Stimulated activated CD4-positive, alpha-beta T cell treated with anti-CD3 and anti-CD28 coated beads, Interleukin-2, amount 100 ng/mL, for 24 hours (primary cell): ENCODE data around the gene ZC3H12A.
A peak's percentile ranks its signal among the peaks of the same experiment; 100 is the strongest.

Source experiments
- DNase-seq, 2 donors: peaks; one replicate each; pipeline ENCODE4 v3.0.0-alpha.2; 2020

ZC3H12A gene

DNA sequence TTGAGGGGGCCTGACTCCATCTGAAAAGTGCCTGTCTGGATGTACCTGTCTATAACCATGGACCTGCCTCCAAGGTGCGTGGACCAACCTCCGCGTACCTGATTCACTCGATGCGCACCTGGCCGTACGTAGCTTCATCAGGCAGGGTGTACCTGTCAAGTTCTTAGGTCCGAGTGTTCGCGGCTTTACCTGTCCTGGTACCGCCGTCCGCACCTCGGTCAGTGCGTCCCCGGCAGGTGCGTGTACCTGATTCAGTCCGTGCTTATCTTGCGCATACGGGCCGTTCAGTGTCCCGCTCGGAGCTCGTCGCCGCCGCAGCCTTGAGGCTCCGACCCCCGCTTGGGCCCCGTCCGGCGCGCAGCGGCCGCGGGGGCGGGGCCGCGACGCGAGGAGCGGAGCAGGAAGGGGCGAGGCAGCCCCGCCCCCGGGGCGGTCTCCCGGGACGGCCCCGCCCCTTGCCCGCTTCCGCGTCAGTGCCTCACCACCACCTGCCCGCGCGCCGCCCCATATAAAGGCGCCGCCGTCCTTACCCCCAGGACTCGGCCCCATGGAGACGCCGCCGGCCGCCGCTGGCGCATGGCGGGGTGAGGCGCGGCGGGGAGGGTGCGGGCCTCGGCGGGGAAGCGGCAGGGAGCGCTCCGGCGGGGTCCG is at the start of gene ZC3H12A:
Gene ZC3H12A, plus strand, starts transcription at position 535 of the 651 bp plus-strand sequence. CDS start 917 bp downstream, outside the sequence.
- peak; percentile 93 to 94 for DNase-seq

GRCh38 chr1:37425221-37425620 is 49.2 kb upstream of the ZC3H12A start:
- no peak for DNase-seq

DNA sequence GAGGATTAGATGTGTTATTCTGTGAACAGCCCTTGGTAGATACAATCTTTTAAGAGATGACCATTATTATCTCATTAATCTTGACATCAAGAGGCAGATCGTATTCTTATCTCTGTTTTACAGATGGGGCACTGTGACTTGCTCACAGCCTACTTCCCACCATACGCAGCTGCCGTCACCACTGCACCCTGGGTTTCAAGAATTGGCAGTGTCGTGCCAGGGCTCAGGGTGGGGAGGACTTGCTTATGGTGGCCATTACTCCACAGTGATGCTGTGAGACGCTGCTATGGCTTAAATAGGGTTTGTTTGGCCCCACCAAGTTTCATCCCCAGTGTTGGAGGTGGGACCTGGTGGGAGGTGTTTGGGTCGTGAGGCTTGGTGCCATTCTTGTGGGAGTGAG is 45.4 kb upstream of the ZC3H12A start:
- DNase-seq, result no peak

DNA sequence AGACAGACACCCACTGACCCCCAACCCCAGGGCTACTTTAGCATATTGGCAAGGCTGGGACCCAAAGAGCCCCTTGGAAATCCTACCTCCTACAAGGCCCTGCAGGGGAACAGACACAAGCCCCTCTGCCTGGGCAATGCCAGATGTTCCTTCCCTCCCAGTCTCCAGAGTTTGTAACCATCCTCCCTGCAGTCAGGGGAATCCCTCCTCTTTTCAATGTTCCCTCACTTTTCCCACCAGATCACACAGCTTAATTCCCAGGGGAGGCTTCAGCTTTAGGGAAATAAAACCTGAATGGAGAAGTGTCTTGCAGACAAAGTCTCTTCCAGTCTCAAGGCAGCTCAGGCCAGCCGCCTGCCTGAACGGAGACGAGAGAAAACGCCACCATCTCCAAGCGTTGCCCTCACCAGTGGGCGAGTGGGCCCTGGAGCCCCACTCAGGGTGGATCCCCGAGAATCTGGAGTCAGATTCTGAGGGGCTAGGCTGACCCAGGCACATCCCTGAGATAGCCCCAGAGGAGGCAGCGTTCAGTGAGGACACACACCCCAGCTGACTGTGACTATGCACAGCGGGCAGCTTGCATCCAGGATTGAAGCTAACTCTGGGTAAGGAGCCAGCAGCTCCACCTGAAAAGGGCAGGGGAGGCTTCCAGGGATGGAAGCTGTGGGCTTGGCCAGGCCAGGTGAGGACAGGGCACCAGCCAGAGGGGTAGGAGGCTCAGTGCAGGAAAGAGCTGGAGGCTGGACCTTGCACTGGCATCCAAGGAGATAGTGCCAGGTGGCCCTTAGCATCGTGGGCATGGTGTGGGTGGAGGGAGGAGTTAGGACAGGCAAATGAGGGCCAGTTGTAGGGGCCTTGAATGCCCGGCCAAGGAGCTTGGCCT is 44.0 kb upstream of the ZC3H12A start:
- no peak for DNase-seq

- DNase-seq, result no peak
These were observed 41.7 kb upstream of the ZC3H12A start for GRCh38 chr1:37432716-37433115.

DNA sequence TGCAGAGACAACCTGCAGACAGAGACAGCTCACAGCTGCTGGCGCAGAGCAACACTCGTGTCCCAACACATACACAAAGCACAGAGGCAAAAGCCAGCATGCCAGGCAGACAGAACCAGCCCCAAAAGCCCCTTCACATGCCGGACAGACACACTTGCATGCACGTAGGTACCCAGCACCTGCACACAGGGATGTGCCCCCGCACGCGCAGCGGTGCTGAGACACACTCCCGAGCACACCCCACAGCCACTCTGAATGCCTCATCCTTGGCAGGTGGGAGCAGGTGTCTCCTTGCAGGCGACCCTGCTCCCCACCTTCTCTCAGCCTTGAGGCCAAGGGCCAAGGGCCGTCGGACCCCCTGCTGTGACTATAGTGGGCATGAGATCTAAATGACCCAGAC is 41.2 kb upstream of the ZC3H12A start:
- DNase-seq, result no peak

DNA sequence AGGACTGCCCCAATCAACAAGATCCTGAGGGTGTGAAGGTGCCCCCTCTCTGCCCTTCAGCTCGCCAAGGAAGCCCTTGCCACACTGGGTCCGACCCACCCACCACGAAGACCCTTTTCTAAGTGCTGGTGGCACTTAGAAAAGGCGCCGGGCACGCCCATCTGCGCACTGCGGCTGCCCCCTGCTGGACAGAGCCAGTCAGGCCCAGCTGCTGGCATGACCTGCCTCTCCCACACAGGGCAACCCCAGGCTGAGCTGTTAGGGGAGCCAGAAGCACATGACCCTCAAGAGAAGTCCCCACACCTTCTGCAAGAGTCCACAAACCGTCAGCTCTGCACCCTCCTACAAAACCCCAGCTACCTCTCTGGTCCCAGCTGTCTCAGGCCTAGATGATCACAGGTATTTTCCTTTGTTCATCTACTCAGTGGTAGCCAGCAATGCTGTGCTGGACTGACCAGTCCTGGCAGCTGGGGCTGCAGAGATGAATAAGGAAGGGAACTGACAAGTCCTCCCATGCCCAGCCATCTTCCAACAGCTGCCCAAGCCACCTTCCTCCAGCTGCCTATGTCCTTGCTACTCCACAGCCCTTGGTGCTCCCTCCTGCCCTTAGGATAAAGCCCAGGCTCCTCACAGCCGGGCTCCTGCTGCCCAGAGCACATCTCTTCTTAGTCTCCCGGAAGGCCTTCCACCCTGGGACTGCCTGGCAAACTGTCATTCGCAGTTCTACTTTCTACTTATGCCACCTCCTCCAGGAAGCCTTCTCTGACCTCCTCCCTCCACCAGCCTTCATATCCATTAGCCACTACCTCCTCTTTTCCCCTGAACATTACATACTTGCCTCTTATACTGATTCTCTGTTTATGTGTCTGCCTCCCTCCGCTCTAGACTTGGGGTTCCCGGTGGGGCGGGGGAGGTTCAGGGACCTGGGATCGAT is 39.8 kb upstream of the ZC3H12A start:
- DNase-seq, result peak; percentile 80 to 83

- DNase-seq, result no peak
These were observed 37.3 kb upstream of the ZC3H12A start for GRCh38 chr1:37437087-37437486.

- DNase-seq, result no peak
These were observed 36.1 kb upstream of the ZC3H12A start for GRCh38 chr1:37438037-37438868.

GRCh38 chr1:37438869-37439343 is 35.5 kb upstream of the ZC3H12A start:
- DNase-seq, result no peak

DNA sequence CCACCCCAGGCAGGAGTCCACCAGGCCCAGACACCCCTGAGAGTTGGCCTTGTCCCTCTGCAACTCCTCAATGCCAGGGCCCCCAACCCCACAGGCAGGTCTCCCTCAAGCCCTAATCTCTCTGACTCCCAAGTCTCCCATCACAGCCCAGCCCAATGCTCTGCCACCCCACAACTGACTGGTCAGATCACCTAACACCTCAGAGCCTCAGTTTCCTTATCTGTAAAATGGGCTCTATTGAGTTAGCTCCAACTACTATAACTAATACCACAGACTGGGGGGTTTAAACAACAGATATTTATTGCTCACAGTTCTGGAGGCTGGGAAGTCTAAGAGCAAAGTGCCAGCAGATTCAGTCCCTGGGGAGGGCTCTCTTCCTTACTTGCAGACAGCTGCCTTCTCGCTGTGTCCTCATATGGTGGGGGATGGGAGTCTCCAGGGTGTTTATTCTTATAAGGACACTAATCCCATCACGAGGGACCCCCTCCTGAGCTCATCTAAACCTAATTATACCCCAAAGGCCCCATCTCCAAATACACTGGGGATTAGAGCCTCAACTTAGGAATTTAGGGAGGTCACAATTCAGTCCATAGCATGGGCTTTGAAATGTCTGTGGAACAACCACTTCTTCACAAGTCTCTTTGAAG is 34.9 kb upstream of the ZC3H12A start:
- DNase-seq, result no peak

DNA sequence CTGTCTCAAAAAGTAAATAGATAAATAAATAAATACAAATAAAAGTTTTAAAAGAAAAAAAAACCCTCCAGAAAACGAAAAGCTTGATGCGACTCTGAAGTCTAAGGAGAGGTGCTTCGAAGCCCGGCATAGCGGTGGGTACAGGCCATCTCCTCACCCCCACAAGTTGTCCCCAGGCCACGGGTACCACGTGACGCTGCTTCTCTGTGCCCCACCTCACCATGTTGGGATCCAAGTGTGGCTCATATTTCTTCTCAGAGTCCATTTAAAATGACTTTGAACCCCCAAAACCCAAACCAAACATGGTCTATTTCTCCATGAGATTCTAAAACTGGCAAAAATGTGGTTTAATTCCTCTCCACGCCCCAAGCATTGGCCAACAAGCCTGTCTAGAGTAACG is 32.9 kb upstream of the ZC3H12A start:
- no peak for DNase-seq

DNA sequence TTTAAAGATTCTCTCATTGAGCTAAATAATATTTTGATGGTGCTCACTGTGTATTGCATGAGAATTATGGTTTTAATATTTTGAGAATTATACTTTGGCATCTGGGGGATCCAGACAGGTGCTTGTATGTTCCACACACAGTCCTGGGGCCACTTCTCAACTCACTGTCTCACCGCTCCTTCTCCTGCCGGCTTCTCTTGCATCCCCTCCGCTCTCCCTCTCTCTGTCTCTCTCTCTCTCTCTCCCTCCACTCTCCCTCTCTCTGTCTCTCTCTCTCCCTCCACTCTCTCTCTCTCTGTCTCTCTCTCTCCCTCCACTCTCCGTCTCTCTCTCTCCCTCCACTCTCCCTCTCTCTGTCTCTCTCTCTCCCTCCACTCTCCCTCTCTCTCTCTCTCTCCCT is 32.2 kb upstream of the ZC3H12A start:
- no peak for DNase-seq

DNA sequence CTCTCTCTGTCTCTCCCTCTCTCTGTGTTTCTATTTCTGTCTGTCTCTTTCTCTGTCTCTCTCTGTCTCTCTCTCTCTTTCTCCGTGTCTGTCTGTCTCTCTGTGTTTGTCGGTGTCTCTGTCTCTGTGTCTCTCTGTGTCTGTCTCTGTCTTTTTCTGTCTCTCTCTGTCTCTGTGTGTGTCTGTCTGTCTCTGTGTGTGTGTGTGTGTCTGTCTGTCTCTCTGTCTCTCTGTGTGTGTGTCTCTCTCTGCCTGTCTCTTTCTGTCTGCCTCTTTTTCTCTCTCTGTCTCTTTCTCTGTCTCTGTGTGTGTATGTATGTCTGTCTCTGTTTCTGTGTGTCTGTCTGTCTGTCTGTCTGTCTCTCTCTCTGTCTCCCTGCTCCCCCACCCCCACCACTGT is 31.7 kb upstream of the ZC3H12A start:
- DNase-seq, result no peak

- DNase-seq, result no peak
These were observed 27.5 kb upstream of the ZC3H12A start for GRCh38 chr1:37446874-37447273.

GRCh38 chr1:37448185-37448584 is 26.2 kb upstream of the ZC3H12A start:
- no peak for DNase-seq

DNA sequence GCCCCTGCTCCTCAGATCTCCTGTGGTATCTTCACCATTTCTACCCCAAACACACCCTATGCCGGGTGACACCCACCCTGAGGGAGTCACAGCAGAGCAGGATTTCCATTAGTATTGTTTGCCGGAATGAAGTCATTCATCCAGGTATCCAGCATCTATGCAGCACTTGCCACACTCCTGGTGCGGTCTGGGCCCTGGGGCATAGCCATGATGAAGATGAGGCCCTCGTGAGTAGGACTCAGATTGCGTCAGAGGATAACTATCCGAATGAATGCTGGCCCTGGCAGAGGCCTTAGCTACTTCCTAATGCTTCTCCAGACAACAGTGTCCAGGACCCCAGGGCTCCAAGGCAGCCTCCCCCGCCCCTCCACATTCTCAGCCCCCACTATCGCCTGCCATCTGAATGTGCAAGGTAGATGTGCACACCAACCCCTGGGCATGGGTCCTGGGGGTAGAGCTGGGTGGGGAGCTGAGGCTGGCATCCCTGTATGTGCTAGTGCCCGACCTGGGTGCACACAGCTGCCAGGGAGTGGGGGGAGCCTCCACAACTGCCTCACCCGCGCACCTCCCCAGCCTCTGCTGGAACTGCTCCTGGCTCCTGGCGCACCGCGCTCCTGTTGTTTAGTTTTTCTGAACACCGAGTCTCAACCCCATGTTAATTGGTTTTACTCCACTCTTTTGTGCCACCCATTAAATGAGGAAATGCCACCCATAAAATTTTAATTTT is 25.5 kb upstream of the ZC3H12A start:
- DNase-seq, result no peak

GRCh38 chr1:37449936-37450335 is 24.4 kb upstream of the ZC3H12A start:
- DNase-seq, result peak in 1 of 2 donors; percentile 16

- DNase-seq, result no peak
These were observed 22.0 kb upstream of the ZC3H12A start for GRCh38 chr1:37452416-37452815.

GRCh38 chr1:37453647-37454046 is 20.7 kb upstream of the ZC3H12A start:
- no peak for DNase-seq

GRCh38 chr1:37455516-37455915 is 18.9 kb upstream of the ZC3H12A start:
- no peak for DNase-seq
